ENCODE data around the gene BDKRB2. TPM values are rescaled to one million over a fixed set of nuclear protein-coding genes. Genes with fewer than 3 reads are reported as not detected.

Gene BDKRB2
- total RNA-seq, 1 donor from 2014 or later = 0.70 TPM

GRCh38 chr14:96156804-96157760, 47.6 kb upstream of the BDKRB2 start:
- Histone ChIP-seq H2AFZ (ENCODE audit: low read depth, low read length) (no peak overlapping the region), H3K27ac (ENCODE audit: low read depth, low read length) (no peak overlapping the region), H3K4me2 (ENCODE audit: low read length) (no peak overlapping the region), H3K27me3 (ENCODE audit: insufficient read depth, low read length) (no peaks in the 10 kb centered on the region), H3K4me1 (ENCODE audit: insufficient read depth, low read length) (no peaks in the 10 kb centered on the region), H3K36me3 (ENCODE audit: insufficient read depth, low read length) (no peaks in the 10 kb centered on the region), H3K9ac (ENCODE audit: low read length) (no peak overlapping the region), H3K79me2 (ENCODE audit: insufficient read depth, low read length) (no peaks in the 10 kb centered on the region), H3K4me3 (ENCODE audit: insufficient read depth, low read depth, low read length) (no peak overlapping the region), H4K20me1 (ENCODE audit: insufficient read depth, low read length) (no peaks in the 10 kb centered on the region), H3K9me3 (ENCODE audit: insufficient read depth, low read depth, low read length) (no peaks in the 10 kb centered on the region)
- Mint-ChIP-seq H3K27ac (ENCODE audit: unreplicated experiment) (no peak overlapping the region), H3K36me3 (ENCODE audit: low read depth, unreplicated experiment) (no peaks in the 10 kb centered on the region), H3K9me3 (ENCODE audit: unreplicated experiment) (no peaks in the 10 kb centered on the region), H3K27me3 (ENCODE audit: low read depth, unreplicated experiment) (peaks cover 11% of the 10 kb centered on the region), H3K4me1 (ENCODE audit: low read depth, unreplicated experiment) (peaks cover under 1% of the 10 kb centered on the region), H3K4me3 (ENCODE audit: unreplicated experiment) (no peak overlapping the region)
- DNase-seq (ENCODE audit: low read depth) (no peak), FAIRE-seq (no peak)
- TF ChIP-seq EZH2 (IDR thresholded peaks at IDR 0.05; ENCODE audit: insufficient read depth, low read length) = no peak
- no peak for TF ChIP-seq CTCF (IDR thresholded peaks at IDR 0.05; ENCODE audit: insufficient read depth, low read depth, low read length)

GRCh38 chr14:96158735-96159134, 45.9 kb upstream of the BDKRB2 start:
- H3K79me2 ChIP-seq (ENCODE audit: insufficient read depth, low read length) = no peaks in the 10 kb centered on the region
- Mint-ChIP-seq H3K27me3 (ENCODE audit: low read depth, unreplicated experiment) (peaks cover 13% of the 10 kb centered on the region), H3K4me1 (ENCODE audit: low read depth, unreplicated experiment) (peaks cover 7% of the 10 kb centered on the region), H3K36me3 (ENCODE audit: low read depth, unreplicated experiment) (no peaks in the 10 kb centered on the region), H3K27ac (ENCODE audit: unreplicated experiment) (no peak overlapping the region), H3K9me3 (ENCODE audit: unreplicated experiment) (no peaks in the 10 kb centered on the region), H3K4me3 (ENCODE audit: unreplicated experiment) (no peak overlapping the region)
- DNase-seq (ENCODE audit: low read depth) (no peak), FAIRE-seq (no peak)
- H2AFZ ChIP-seq (ENCODE audit: low read depth, low read length) = no peak overlapping the region
- no peak overlapping the region for H3K4me3 ChIP-seq (ENCODE audit: insufficient read depth, low read depth, low read length)
- no peaks in the 10 kb centered on the region for H3K36me3 ChIP-seq (ENCODE audit: insufficient read depth, low read length)
- no peaks in the 10 kb centered on the region for H4K20me1 ChIP-seq (ENCODE audit: insufficient read depth, low read length)
- H3K27me3 ChIP-seq (ENCODE audit: insufficient read depth, low read length) = no peaks in the 10 kb centered on the region
- H3K9ac ChIP-seq (ENCODE audit: low read length) = no peak overlapping the region
- H3K4me1 ChIP-seq (ENCODE audit: insufficient read depth, low read length) = peaks cover 6% of the 10 kb centered on the region
- no peak overlapping the region for H3K4me2 ChIP-seq (ENCODE audit: low read length)
- no peak overlapping the region for H3K27ac ChIP-seq (ENCODE audit: low read depth, low read length)
- no peaks in the 10 kb centered on the region for H3K9me3 ChIP-seq (ENCODE audit: insufficient read depth, low read depth, low read length)
- TF ChIP-seq EZH2 (IDR thresholded peaks at IDR 0.05; ENCODE audit: insufficient read depth, low read length) = no peak
- TF ChIP-seq CTCF (IDR thresholded peaks at IDR 0.05; ENCODE audit: insufficient read depth, low read depth, low read length) = no peak

All from astrocyte (in vitro differentiated cells and primary cell).